ENCODE measurements around the gene PTPN14.

PTPN14 gene

GRCh38 chr1:214415131-214415530, 136.3 kb downstream of the PTPN14 start:
- TF ChIP-seq SPI1 (IDR thresholded peaks at IDR 0.05; ENCODE audit: borderline replicate concordance, low read depth) (no peak), REST (IDR thresholded peaks at IDR 0.05; ENCODE audit: insufficient replicate concordance, low read depth) (no peak), GABPA (IDR thresholded peaks at IDR 0.05; ENCODE audit: low read depth) (no peak), CTCF (IDR thresholded peaks at IDR 0.05; ENCODE audit: insufficient read depth, low read length) (no peak), POLR2AphosphoS5 (IDR thresholded peaks at IDR 0.05; ENCODE audit: low read depth) (no peak)
- Histone ChIP-seq H3K4me3 (replicated peaks; ENCODE audit: insufficient read depth, low read length) (no peak overlapping the region), H3K27ac (replicated peaks) (no peak overlapping the region), H3K27me3 (ENCODE audit: insufficient read depth, poor library complexity, severe bottlenecking) (no peaks in the 10 kb centered on the region)
- DNase-seq (ENCODE audit: low read depth in 1 of 2, low spot score in 1 of 2) = no peak

- Histone ChIP-seq H3K4me3 (replicated peaks; ENCODE audit: insufficient read depth, low read length) (no peak overlapping the region), H3K27ac (replicated peaks) (no peak overlapping the region), H3K27me3 (ENCODE audit: insufficient read depth, poor library complexity, severe bottlenecking) (no peaks in the 10 kb centered on the region)
- TF ChIP-seq SPI1 (IDR thresholded peaks at IDR 0.05; ENCODE audit: borderline replicate concordance, low read depth) (no peak), GABPA (IDR thresholded peaks at IDR 0.05; ENCODE audit: low read depth) (no peak), REST (IDR thresholded peaks at IDR 0.05; ENCODE audit: insufficient replicate concordance, low read depth) (no peak), CTCF (IDR thresholded peaks at IDR 0.05; ENCODE audit: insufficient read depth, low read length) (no peak), POLR2AphosphoS5 (IDR thresholded peaks at IDR 0.05; ENCODE audit: low read depth) (no peak)
- DNase-seq (ENCODE audit: low read depth in 1 of 2, low spot score in 1 of 2) = no peak
Observed at GRCh38 chr1:214414691-214415090, 136.7 kb downstream of the PTPN14 start.

GRCh38 chr1:214413315-214413714, 138.1 kb downstream of the PTPN14 start:
- Histone ChIP-seq H3K4me3 (replicated peaks; ENCODE audit: insufficient read depth, low read length) (no peak overlapping the region), H3K27me3 (ENCODE audit: insufficient read depth, poor library complexity, severe bottlenecking) (no peaks in the 10 kb centered on the region), H3K27ac (replicated peaks) (no peak overlapping the region)
- TF ChIP-seq REST (IDR thresholded peaks at IDR 0.05; ENCODE audit: insufficient replicate concordance, low read depth) (no peak), SPI1 (IDR thresholded peaks at IDR 0.05; ENCODE audit: borderline replicate concordance, low read depth) (no peak), GABPA (IDR thresholded peaks at IDR 0.05; ENCODE audit: low read depth) (no peak), CTCF (IDR thresholded peaks at IDR 0.05; ENCODE audit: insufficient read depth, low read length) (no peak), POLR2AphosphoS5 (IDR thresholded peaks at IDR 0.05; ENCODE audit: low read depth) (no peak)
- DNase-seq (ENCODE audit: low read depth in 1 of 2, low spot score in 1 of 2) = no peak
